Hematopoietic multipotent progenitor cell treated with erythropoietin and hydrocortisone succinate and interleukin-3 and kit ligand, for 4 days (in vitro differentiated cells): ENCODE measurements around the gene SSBP1.
A peak's percentile ranks its signal among the peaks of the same experiment; 100 is the strongest.
"Not testable (repeated sequence)": the region's sequence is repeated elsewhere in the genome, so short reads cannot be mapped to it uniquely, and the experiment has no call there.

Experiments
- DNase-seq: peaks from one replicate; pipeline ENCODE4 v3.0.0-alpha.2; 2015

The SSBP1 gene

GRCh38 chr7:141709749-141710148 is 28.4 kb upstream of the SSBP1 start:
- no peak for DNase-seq

GRCh38 chr7:141710301-141710700 is 27.9 kb upstream of the SSBP1 start:
- DNase-seq: peak; percentile 22

DNA sequence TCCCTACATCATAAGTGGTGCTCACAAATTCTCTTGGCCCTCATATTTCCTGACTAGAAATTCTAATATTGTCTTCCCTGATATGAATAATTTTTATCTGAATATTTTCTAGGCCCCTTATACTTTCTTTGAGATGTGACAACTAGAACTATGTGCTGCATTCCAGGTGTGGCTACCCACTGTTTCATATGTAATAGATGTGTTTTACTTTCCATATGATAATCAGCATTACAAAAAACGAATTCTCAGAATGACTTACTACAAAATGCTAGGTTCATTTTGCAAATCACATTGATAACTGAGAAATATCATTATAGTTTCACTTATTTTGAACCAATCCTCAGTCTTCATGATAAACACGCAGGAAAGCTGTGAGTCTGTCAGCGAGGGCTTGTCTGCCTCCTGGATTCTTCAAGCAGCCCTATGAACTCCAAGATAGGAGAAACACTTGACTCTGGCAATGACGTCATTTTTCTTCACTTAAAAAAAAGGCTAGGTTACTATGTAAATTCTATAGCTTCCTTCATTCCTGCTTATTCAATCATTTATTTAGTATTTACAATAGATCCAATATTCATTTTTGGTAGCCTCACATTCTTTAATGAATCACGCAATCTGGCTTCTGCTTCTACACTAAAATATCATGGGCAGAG is 25.4 kb upstream of the SSBP1 start:
- no peak for DNase-seq

DNA sequence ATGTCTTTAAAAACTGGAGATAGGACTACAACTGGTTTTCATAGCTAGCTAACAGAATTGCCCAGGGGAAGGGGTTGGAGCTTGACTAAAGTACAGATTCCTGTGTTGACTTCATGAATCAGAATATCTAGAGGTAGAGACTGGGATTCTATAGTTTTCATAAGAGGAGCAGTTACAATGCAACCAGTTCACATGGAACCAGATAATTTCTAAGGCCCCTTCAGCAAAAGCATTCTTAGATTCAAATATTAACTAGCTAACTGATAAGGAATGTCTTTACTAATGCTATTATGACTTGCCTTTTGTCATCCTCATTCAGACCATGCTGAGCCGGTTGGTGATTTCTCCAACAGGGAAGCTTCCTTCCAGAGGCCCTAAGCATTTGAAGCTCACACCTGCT is 24.3 kb upstream of the SSBP1 start:
- no peak for DNase-seq

- DNase-seq: no peak
Measured at GRCh38 chr7:141714571-141714970, 23.6 kb upstream of the SSBP1 start.

DNA sequence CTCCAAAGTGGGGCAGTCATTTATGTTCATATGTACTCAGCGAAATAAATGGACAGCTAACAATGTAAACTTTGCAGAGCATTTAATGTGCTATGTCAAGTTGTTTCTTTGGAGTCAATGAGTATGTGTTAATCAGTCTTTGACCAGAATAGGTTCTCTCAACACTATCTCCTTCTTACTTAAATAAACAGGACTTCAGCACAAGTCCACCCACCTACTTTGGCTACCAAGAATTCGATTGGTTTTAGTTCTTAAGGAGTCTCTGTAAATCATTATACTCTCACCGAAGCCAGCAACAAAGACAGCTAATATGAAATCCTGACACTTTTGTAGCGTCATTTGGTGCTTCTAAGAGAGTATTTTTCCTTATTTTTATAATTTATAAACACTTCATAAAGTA is 23.1 kb upstream of the SSBP1 start:
- no peak for DNase-seq

GRCh38 chr7:141715794-141716689 is 22.1 kb upstream of the SSBP1 start:
- no peak for DNase-seq

- DNase-seq: no peak
Measured at GRCh38 chr7:141717450-141717849, 20.7 kb upstream of the SSBP1 start.

DNA sequence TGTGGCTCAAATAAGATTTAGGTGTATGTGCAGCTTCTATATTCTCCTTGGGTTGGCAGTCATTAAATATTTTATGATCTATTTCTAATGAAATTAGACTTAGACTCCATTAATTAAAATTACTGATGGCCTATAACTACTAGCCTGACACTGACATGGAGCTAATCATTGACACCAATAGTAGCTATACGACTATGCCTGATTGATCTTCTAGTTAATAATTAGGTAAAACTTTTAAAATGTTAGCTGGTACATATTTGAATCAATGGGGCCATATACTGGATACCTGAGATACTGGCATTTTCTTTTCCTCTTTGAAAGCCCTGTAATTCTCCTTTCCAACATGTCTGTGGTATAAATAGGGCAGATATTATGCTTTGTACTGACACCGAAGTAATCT is 15.6 kb upstream of the SSBP1 start:
- no peak for DNase-seq

GRCh38 chr7:141729020-141729419 is 9.1 kb upstream of the SSBP1 start:
- DNase-seq: no peak

- no peak for DNase-seq
Measured at GRCh38 chr7:141731476-141732149, 6.5 kb upstream of the SSBP1 start.

GRCh38 chr7:141737118-141737835 is 881 bp upstream of the SSBP1 start:
- DNase-seq: peak; percentile 60

GRCh38 chr7:141738592-141739013 is 445 bp downstream of the SSBP1 start:
- DNase-seq: no peak

- no peak for DNase-seq
Measured at GRCh38 chr7:141739250-141739649, 1.1 kb downstream of the SSBP1 start.

- DNase-seq: no peak
Measured at GRCh38 chr7:141742229-141742628, 4.1 kb downstream of the SSBP1 start.

DNA sequence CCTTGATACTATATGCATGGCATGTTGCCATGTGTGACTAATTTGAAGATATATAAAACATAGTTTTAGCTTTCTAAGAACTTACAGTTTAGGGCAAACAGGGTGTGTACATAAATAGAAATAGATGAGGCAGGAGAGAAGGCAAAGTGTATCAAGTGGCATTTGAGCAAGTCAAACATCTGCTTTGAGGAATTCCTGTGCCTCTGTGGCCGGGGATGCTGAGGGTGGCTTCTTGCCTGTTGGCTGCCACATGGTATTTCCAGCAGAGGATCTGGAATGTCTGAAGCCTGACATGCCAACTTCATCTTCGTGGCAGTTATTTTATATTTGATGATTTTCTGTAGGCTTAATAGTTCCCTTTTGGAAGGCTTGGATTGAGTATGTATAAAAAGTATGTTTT is 6.0 kb downstream of the SSBP1 start:
- DNase-seq: no peak

DNA sequence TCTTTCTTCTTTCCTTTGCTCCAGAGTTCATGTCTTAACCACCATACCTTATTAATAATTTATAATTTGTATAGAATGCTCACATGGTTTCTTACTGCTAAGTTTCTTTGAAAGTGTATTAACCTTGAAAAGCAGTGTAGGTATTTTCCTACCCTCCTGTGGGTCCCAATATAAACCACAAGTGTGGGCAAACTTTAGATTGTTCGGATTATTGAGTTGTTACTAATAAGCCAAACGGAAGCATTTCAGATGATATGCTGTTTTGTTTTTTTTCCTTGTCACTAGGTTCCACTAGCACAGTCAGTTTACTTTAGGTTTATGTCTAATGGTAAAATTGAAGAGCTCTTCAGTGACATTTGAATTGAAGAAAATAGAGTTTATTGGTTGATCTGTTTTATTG is 10.2 kb downstream of the SSBP1 start:
- DNase-seq: no peak

- peak; percentile 28 for DNase-seq
Measured at GRCh38 chr7:141751904-141752303, 13.7 kb downstream of the SSBP1 start.

- peak; percentile 44 for DNase-seq
Measured at GRCh38 chr7:141752634-141753033, 14.5 kb downstream of the SSBP1 start.

DNA sequence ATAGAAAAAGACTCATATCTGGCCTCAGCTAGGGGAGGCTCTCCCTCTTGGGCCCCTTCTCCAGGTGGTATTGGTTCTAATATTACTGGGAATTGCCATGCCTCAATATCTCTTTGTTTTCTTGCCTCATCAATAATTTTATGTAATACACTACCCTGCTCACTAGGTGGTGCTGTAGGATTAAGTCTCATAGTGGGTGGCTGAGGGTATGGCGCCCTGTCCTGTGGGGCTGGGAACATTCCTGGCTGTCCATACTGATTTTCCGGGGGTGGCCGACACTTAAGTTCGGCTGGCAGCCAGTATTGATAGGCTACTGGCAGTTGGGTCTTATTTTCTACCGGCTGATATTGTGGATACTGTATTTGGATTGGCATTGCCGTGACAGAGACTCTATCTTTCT is 16.8 kb downstream of the SSBP1 start:
- DNase-seq: peak; percentile 70

GRCh38 chr7:141763797-141764196 is 25.6 kb downstream of the SSBP1 start, which contains the start of gene TAS2R3:
TSS of gene TAS2R3 (plus strand) at chr7:141764097. CDS start at chr7:141764159, 62 bp downstream.
- no peak for DNase-seq

GRCh38 chr7:141770083-141770583 is 32.0 kb downstream of the SSBP1 start:
- not testable (repeated sequence) for DNase-seq

DNA sequence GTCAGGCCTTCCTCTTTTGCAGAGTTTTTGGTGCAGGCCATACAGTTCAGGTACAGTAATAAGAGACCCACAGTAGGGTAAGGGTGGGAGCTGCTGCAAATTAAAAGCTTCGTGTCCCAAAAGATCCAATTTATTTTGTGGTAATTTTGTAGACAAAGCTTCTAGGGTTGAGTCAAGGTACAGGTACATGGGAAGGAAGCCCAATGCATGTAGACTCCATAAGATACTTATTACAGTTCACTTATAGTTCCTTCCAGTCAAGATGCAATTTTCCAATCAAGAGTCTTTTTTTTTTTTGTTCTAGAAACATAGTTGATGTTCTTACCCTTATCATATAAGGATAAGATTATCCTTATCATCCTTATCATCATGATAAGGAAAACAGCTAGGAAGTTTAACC is 38.2 kb downstream of the SSBP1 start, which contains the start of gene TAS2R4:
TSS of gene TAS2R4 (plus strand) at position 301 of the 400 bp plus-strand sequence. CDS start 1,815 bp downstream, outside the sequence.
- DNase-seq: no peak
